Testis (tissue), 3 donors: ENCODE results near the gene MBP. TPM values are rescaled to one million over a fixed set of nuclear protein-coding genes. Genes with fewer than 3 reads are reported as not detected.

ENCODE experiments used
- DNase-seq: peaks from one replicate; pipeline ENCODE4 v3.0.0-alpha.2; 2019
- H3K27ac ChIP-seq, 2 donors: fragments of 200-600 bp; sonication (generic); one replicate each; pipeline ENCODE4 v1.5.1; 2019
- H3K27me3 ChIP-seq: fragments of 200-600 bp; sonication (generic); one replicate; pipeline ENCODE4 v1.5.1; 2019
- H3K36me3 ChIP-seq: fragments of 200-600 bp; sonication (generic); one replicate; pipeline ENCODE4 v1.5.1; 2017; ENCODE audit warnings: low read depth; ENCODE audit errors: missing control alignments
- H3K4me1 ChIP-seq: fragments of 200-600 bp; sonication (generic); one replicate; pipeline ENCODE4 v1.5.1; 2019
- H3K4me3 ChIP-seq, 2 donors: fragments of 200-600 bp; sonication (generic); one replicate each; pipeline ENCODE4 v1.5.1; 2017 to 2019
- H3K9me3 ChIP-seq: fragments of 200-600 bp; sonication (generic); one replicate; pipeline ENCODE4 v1.5.1; 2017
- CTCF ChIP-seq, 3 experiments: fragments of 450-650 bp in 2 of 3; fragments of 200-600 bp in 1 of 3; sonication (generic) in 1 of 3; IDR thresholded peaks; one replicate each; pipeline ENCODE4 v1.5.1; 2016 to 2019; ENCODE audit warnings: antibody characterized with exemption in 3 of 3, mild to moderate bottlenecking in 2 of 3, moderate library complexity in 1 of 3
- POLR2A ChIP-seq: fragments of 450-650 bp; IDR thresholded peaks from one replicate; pipeline ENCODE4 v1.6.1; 2017; ENCODE audit warnings: antibody characterized with exemption, mild to moderate bottlenecking, moderate library complexity
- WGBS, 2 donors: methylation state at CpG; one replicate each; pipeline ENCODE4 v1.1.5; 2018; 5-methylcytosine and 5-hydroxymethylcytosine counted together
- intact Hi-C: fragments of 100-400 bp; cut with DNase I; formaldehyde crosslinking; loops from one replicate; pipeline ENCODE4 v1.15.1; 2023; ENCODE audit warnings: low total_unique reads
- polyA plus RNA-seq: library from polyadenylated mRNA; stranded (reverse); fragments of 350-450 nt; fragmentation: Illumina TruSeq; extraction: RNeasy Lipid Tissue Mini Kit (QIAGEN cat#74804); gene quantifications from one replicate; pipeline ENCODE4 v1.2.3, GENCODE V29; 2014; ENCODE audit warnings: low read depth, low replicate concordance; ENCODE audit not compliant: insufficient read depth
- total RNA-seq, 2 donors: library from RNA; depleted of rRNA; stranded (reverse); fragments of >200 nt; gene quantifications; one replicate each; pipeline ENCODE4 v1.2.3, GENCODE V29; 2016

Gene MBP
- total and polyA plus RNA-seq, 3 donors from 2014 or later, result 15.4 to 20.3 (median 16.7) TPM

DNA sequence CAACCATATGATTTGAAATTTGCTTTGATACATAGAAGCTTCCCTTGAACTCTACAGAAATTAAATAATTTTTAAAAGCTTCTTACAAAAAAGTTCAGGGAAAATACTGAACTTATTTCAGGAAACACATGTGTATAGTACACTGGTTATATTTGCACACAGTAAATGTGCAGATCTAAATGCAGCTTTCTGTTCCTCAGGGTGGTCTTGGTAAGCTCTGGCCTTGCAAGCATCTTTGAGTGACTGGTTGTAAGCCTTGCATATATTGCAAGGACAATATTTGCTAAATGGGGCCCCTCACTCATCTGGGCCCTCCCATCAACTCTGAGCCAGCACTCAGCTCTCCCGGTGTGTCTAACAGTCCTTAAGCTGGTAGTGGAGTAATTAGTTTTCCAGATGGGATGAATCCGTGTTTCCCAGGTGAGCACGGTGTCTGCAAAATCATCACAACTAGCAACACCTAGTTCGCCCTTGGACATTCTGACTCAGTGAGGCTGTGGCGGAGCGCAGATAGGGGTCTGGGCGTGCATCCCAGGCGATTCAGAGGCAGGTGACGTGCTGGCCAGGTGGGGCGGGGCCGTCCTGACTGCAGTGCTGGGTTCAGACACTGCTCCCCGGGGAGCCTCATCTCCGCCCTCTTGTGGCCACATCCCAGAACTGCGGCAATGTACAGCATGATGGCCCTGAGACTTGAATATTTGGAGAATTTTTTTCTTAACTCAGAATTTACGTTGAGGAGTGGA is 149.6 kb downstream of the MBP start:
- Histone ChIP-seq H3K4me3 (no peak overlapping the region), H3K27me3 (no peaks in the 10 kb centered on the region), H3K4me1 (no peaks in the 10 kb centered on the region), H3K9me3 (no peaks in the 10 kb centered on the region), H3K27ac (no peak overlapping the region), H3K36me3 (no peaks in the 10 kb centered on the region)
- intact Hi-C loops, result loop anchor here (10.0 kb wide), 1 partner anchor 178 kb away; no protein-coding TSS in a partner anchor
- WGBS, 2 donors, result 12 to 20% methylated on average over 4 to 15 of the region's 15 CpGs
- DNase-seq, result peak; percentile 89
- TF ChIP-seq POLR2A, result no peak
- peak; percentile 80 to 93 (median 84) for TF ChIP-seq CTCF (IDR thresholded peaks at IDR 0.05)

DNA sequence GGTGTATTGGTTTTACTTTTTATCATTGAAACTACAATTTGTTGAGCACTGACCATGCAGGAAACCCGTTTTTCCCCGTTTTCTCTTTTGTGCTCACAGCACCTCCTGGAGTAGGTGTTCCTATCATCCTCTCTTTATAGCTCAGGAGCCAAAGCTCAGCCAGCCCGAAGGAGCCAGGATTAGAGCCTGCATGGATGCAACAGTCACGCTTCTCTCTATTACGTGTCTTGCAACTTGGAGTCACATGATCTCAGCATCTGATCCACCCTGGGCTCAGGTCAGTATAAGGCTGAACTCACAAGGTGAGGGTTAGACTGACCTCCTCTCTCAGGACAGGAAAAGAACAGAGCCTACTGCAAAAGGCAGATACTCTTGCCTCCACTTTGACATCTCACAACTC is 150.5 kb downstream of the MBP start:
- DNase-seq, result no peak
- Histone ChIP-seq H3K4me1 (no peaks in the 10 kb centered on the region), H3K9me3 (no peaks in the 10 kb centered on the region), H3K27ac (no peak overlapping the region), H3K36me3 (no peaks in the 10 kb centered on the region), H3K27me3 (no peaks in the 10 kb centered on the region), H3K4me3 (no peak overlapping the region)
- TF ChIP-seq CTCF (IDR thresholded peaks at IDR 0.05), result no peak
- intact Hi-C loops, result loop anchor here (10.0 kb wide), 1 partner anchor 177 kb away; no protein-coding TSS in a partner anchor
- 85 to 94% methylated on average over 5 of the region's 5 CpGs for WGBS, 2 donors

GRCh38 chr18:76981396-76981968 is 151.1 kb downstream of the MBP start:
- WGBS, 2 donors, result 84 to 89% methylated on average over 10 to 13 of the region's 13 CpGs
- no peaks in the 10 kb centered on the region for H3K4me1 ChIP-seq
- H3K36me3 ChIP-seq, result no peaks in the 10 kb centered on the region
- intact Hi-C loops, result loop anchor here (10.0 kb wide), 1 partner anchor 177 kb away; no protein-coding TSS in a partner anchor
- TF ChIP-seq CTCF (IDR thresholded peaks at IDR 0.05) (no peak), POLR2A (no peak)
- DNase-seq, result no peak
- H3K27me3 ChIP-seq, result no peaks in the 10 kb centered on the region
- H3K27ac ChIP-seq, result no peak overlapping the region
- H3K4me3 ChIP-seq, result no peak overlapping the region
- H3K9me3 ChIP-seq, result no peaks in the 10 kb centered on the region

DNA sequence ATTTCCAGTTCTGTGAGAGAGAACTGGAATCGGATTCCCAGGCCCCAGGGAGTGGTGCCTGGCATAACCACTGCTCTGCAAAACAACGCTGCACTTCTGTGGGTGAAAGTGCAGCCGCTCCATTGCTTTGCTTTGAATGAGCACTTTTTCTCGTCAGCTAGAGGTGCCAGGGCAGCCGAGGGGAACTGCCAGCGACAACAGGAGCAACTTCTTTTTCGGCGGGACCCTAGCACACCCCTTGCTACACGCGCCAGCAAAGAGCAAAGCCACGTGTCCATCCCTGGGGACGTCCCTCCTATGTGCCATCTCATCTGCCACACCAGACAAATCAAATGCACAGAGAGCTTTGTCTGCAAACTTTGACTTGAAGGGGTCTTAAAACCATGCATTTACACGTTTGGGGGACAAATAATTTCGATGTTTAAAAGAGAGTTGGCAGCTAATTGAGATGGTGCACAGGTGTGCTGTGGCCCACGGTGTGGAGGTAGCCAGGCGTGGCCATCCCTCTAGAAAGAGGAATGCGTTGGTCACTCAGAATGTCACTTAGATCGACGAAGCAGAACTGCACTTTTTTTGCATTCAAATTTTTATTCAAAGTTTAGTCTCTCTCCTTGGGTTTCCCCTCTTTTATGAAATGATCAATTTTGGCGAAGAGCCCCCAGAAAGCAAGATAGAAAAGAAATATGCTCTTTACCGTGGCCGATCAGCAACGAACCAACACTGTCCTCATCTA is 151.8 kb downstream of the MBP start:
- H3K27ac ChIP-seq, result no peak overlapping the region
- no peak overlapping the region for H3K4me3 ChIP-seq
- intact Hi-C loops, result loop anchor here (10.0 kb wide), 1 partner anchor 176 kb away; no protein-coding TSS in a partner anchor
- no peaks in the 10 kb centered on the region for H3K4me1 ChIP-seq
- 83 to 90% methylated on average over 23 of the region's 23 CpGs for WGBS, 2 donors
- no peak for TF ChIP-seq CTCF (IDR thresholded peaks at IDR 0.05)
- TF ChIP-seq POLR2A, result no peak
- H3K36me3 ChIP-seq, result no peaks in the 10 kb centered on the region
- H3K27me3 ChIP-seq, result no peaks in the 10 kb centered on the region
- no peak for DNase-seq
- no peaks in the 10 kb centered on the region for H3K9me3 ChIP-seq
